ENCODE measurements around the gene TFPI.

GRCh38 chr2:187459256-187459655 is 95.0 kb downstream of the TFPI start:
- TF ChIP-seq EZH2 (IDR thresholded peaks at IDR 0.05), result no peak
- TF ChIP-seq, protein P1, sequence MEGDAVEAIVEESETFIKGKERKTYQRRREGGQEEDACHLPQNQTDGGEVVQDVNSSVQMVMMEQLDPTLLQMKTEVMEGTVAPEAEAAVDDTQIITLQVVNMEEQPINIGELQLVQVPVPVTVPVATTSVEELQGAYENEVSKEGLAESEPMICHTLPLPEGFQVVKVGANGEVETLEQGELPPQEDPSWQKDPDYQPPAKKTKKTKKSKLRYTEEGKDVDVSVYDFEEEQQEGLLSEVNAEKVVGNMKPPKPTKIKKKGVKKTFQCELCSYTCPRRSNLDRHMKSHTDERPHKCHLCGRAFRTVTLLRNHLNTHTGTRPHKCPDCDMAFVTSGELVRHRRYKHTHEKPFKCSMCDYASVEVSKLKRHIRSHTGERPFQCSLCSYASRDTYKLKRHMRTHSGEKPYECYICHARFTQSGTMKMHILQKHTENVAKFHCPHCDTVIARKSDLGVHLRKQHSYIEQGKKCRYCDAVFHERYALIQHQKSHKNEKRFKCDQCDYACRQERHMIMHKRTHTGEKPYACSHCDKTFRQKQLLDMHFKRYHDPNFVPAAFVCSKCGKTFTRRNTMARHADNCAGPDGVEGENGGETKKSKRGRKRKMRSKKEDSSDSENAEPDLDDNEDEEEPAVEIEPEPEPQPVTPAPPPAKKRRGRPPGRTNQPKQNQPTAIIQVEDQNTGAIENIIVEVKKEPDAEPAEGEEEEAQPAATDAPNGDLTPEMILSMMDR (IDR thresholded peaks at IDR 0.05 in 2 of 3, conservative IDR thresholded peaks at IDR 0.05 in 1 of 3; ENCODE audit: borderline replicate concordance in 1 of 3, insufficient read depth in 1 of 3, low read depth in 2 of 3, low read length in 2 of 3), result no peak
- TF ChIP-seq MAX (IDR thresholded peaks at IDR 0.05), result no peak
- TF ChIP-seq POLR2A (IDR thresholded peaks at IDR 0.05; ENCODE audit: borderline replicate concordance, extremely low read depth, insufficient read depth, insufficient read length), result no peak
- no peak for TF ChIP-seq TCF7L2 (IDR thresholded peaks at IDR 0.05; ENCODE audit: borderline replicate concordance, extremely low read depth, insufficient read depth, insufficient read length)
- no peak for TF ChIP-seq SIN3A (IDR thresholded peaks at IDR 0.05; ENCODE audit: low read depth)
- TF ChIP-seq ZNF274 (IDR thresholded peaks at IDR 0.05; ENCODE audit: low read depth, low read length), result no peak
- TF ChIP-seq, protein P2, sequence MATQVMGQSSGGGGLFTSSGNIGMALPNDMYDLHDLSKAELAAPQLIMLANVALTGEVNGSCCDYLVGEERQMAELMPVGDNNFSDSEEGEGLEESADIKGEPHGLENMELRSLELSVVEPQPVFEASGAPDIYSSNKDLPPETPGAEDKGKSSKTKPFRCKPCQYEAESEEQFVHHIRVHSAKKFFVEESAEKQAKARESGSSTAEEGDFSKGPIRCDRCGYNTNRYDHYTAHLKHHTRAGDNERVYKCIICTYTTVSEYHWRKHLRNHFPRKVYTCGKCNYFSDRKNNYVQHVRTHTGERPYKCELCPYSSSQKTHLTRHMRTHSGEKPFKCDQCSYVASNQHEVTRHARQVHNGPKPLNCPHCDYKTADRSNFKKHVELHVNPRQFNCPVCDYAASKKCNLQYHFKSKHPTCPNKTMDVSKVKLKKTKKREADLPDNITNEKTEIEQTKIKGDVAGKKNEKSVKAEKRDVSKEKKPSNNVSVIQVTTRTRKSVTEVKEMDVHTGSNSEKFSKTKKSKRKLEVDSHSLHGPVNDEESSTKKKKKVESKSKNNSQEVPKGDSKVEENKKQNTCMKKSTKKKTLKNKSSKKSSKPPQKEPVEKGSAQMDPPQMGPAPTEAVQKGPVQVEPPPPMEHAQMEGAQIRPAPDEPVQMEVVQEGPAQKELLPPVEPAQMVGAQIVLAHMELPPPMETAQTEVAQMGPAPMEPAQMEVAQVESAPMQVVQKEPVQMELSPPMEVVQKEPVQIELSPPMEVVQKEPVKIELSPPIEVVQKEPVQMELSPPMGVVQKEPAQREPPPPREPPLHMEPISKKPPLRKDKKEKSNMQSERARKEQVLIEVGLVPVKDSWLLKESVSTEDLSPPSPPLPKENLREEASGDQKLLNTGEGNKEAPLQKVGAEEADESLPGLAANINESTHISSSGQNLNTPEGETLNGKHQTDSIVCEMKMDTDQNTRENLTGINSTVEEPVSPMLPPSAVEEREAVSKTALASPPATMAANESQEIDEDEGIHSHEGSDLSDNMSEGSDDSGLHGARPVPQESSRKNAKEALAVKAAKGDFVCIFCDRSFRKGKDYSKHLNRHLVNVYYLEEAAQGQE (IDR thresholded peaks at IDR 0.05; ENCODE audit: low read depth), result no peak
- no peak for TF ChIP-seq ZBTB33 (IDR thresholded peaks at IDR 0.05; ENCODE audit: extremely low read depth, insufficient replicate concordance, low read length)
- no peak for TF ChIP-seq POLR2AphosphoS5 (IDR thresholded peaks at IDR 0.05; ENCODE audit: low read depth, low read length)
- TF ChIP-seq RAD21 (IDR thresholded peaks at IDR 0.05; ENCODE audit: low read depth), result no peak
- no peak for TF ChIP-seq SRF (IDR thresholded peaks at IDR 0.05; ENCODE audit: low read depth)

All from HCT116 (cell line).